ENCODE data around the gene SNTB2.
A peak's percentile ranks its signal among the peaks of the same experiment; 100 is the strongest.

SNTB2 gene

DNA sequence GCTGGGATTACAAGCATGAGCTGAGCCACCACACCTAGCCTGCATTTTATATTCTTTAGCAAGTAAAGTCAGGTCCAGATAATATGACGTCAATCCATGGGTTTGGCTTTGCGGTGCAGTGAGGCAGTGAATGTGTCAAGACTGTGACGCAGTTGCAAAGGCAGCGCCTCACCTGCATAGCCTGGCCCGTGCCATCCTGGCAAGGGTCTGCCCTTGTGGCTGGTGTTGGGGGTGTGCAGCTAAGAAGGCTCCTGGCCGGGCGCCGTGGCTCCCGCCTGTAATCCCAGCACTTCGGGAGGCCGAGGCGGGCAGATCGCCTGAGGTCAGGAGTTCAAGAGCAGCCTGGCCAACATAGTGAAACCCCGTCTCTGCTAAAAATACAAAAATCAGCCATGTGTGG lies 136.5 kb downstream of the SNTB2 start:
- Histone ChIP-seq H3K4me3 (ENCODE audit: low read length) (no peak overlapping the region), H3K36me3 (ENCODE audit: insufficient read depth, low read depth, low read length) (peaks cover 94% of the 10 kb centered on the region), H3K27me3 (ENCODE audit: insufficient read depth, low read length) (no peaks in the 10 kb centered on the region), H3K27ac (ENCODE audit: low read length) (no peak overlapping the region), H3K4me1 (ENCODE audit: insufficient read depth, low read length) (peaks cover 2% of the 10 kb centered on the region; the same call in 1 of the 2 replicates), H3K9ac (ENCODE audit: low read depth, low read length) (no peak overlapping the region), H3K9me3 (ENCODE audit: insufficient read depth, low read depth, low read length) (no peaks in the 10 kb centered on the region)

- H3K4me1 ChIP-seq (ENCODE audit: insufficient read depth, low read length) = peaks cover 6% of the 10 kb centered on the region; the same call in 1 of the 2 replicates
- no peaks in the 10 kb centered on the region for H3K27me3 ChIP-seq (ENCODE audit: insufficient read depth, low read length)
- no peak overlapping the region for H3K4me3 ChIP-seq (ENCODE audit: low read length)
- no peak overlapping the region for H3K27ac ChIP-seq (ENCODE audit: low read length)
- H3K36me3 ChIP-seq (ENCODE audit: insufficient read depth, low read depth, low read length) = peaks cover 94% of the 10 kb centered on the region
- H3K9ac ChIP-seq (ENCODE audit: low read depth, low read length) = no peak overlapping the region
- no peaks in the 10 kb centered on the region for H3K9me3 ChIP-seq (ENCODE audit: insufficient read depth, low read depth, low read length)
These were observed 137.1 kb downstream of the SNTB2 start for GRCh38 chr16:69324013-69324531.

GRCh38 chr16:69324585-69325253 lies 137.8 kb downstream of the SNTB2 start:
- Histone ChIP-seq H3K36me3 (ENCODE audit: insufficient read depth, low read depth, low read length) (peaks cover 87% of the 10 kb centered on the region), H3K4me3 (ENCODE audit: low read length) (no peak overlapping the region), H3K4me1 (ENCODE audit: insufficient read depth, low read length) (peaks cover 6% of the 10 kb centered on the region; the same call in 1 of the 2 replicates), H3K9me3 (ENCODE audit: insufficient read depth, low read depth, low read length) (no peaks in the 10 kb centered on the region), H3K9ac (ENCODE audit: low read depth, low read length) (no peak overlapping the region), H3K27me3 (ENCODE audit: insufficient read depth, low read length) (no peaks in the 10 kb centered on the region), H3K27ac (ENCODE audit: low read length) (no peak overlapping the region)

GRCh38 chr16:69325784-69326171 lies 138.8 kb downstream of the SNTB2 start:
- Histone ChIP-seq H3K9me3 (ENCODE audit: insufficient read depth, low read depth, low read length) (no peaks in the 10 kb centered on the region), H3K27me3 (ENCODE audit: insufficient read depth, low read length) (no peaks in the 10 kb centered on the region), H3K4me1 (ENCODE audit: insufficient read depth, low read length) (peaks cover 6% of the 10 kb centered on the region; the same call in 1 of the 2 replicates), H3K36me3 (ENCODE audit: insufficient read depth, low read depth, low read length) (peaks cover 77% of the 10 kb centered on the region), H3K4me3 (ENCODE audit: low read length) (no peak overlapping the region), H3K9ac (ENCODE audit: low read depth, low read length) (no peak overlapping the region), H3K27ac (ENCODE audit: low read length) (no peak overlapping the region)

- H3K4me3 ChIP-seq (ENCODE audit: low read length) = no peak overlapping the region
- peaks cover 71% of the 10 kb centered on the region for H3K36me3 ChIP-seq (ENCODE audit: insufficient read depth, low read depth, low read length)
- H3K27ac ChIP-seq (ENCODE audit: low read length) = no peak overlapping the region
- H3K4me1 ChIP-seq (ENCODE audit: insufficient read depth, low read length) = peaks cover 6% of the 10 kb centered on the region; the same call in 1 of the 2 replicates
- H3K27me3 ChIP-seq (ENCODE audit: insufficient read depth, low read length) = no peaks in the 10 kb centered on the region
- H3K9ac ChIP-seq (ENCODE audit: low read depth, low read length) = no peak overlapping the region
- H3K9me3 ChIP-seq (ENCODE audit: insufficient read depth, low read depth, low read length) = no peaks in the 10 kb centered on the region
These were observed 139.4 kb downstream of the SNTB2 start for GRCh38 chr16:69326172-69326873.

- Histone ChIP-seq H3K9ac (ENCODE audit: low read depth, low read length) (no peak overlapping the region), H3K9me3 (ENCODE audit: insufficient read depth, low read depth, low read length) (no peaks in the 10 kb centered on the region), H3K27me3 (ENCODE audit: insufficient read depth, low read length) (no peaks in the 10 kb centered on the region), H3K27ac (ENCODE audit: low read length) (no peak overlapping the region), H3K4me1 (ENCODE audit: insufficient read depth, low read length) (peaks cover 6% of the 10 kb centered on the region; the same call in 1 of the 2 replicates), H3K4me3 (ENCODE audit: low read length) (peak overlapping the region; percentile 75; the same call in 1 of the 2 replicates), H3K36me3 (ENCODE audit: insufficient read depth, low read depth, low read length) (peaks cover 68% of the 10 kb centered on the region)
These were observed 140.8 kb downstream of the SNTB2 start for GRCh38 chr16:69327585-69328310.

DNA sequence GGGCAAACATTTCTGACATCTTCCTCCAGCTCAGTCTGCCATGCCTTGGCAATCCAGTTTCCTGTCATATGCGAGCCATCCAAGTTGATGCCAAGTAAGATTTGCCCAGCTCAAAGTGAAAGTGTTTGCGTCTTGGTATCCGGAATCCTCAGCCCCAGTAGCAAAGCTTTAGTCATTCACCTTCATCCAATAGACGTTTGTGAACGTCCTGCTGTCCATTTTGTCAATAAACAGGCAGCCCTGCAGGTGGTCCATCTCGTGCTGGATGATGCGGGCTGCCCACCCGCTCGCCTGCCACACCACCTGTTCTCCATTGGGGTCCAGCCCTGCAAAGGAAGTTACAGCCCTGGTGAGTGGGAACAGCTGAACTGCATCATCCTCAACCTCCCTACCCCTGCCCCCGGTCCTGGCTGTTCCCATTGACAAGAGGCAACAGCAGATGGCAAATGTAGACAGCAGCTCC lies 141.9 kb downstream of the SNTB2 start:
- Histone ChIP-seq H3K36me3 (ENCODE audit: insufficient read depth, low read depth, low read length) (peaks cover 70% of the 10 kb centered on the region), H3K9ac (ENCODE audit: low read depth, low read length) (peak overlapping the region; percentile 76; the same call in 1 of the 2 replicates), H3K27ac (ENCODE audit: low read length) (no peak overlapping the region), H3K27me3 (ENCODE audit: insufficient read depth, low read length) (no peaks in the 10 kb centered on the region), H3K9me3 (ENCODE audit: insufficient read depth, low read depth, low read length) (no peaks in the 10 kb centered on the region), H3K4me3 (ENCODE audit: low read length) (peak overlapping the region; percentile 75), H3K4me1 (ENCODE audit: insufficient read depth, low read length) (peaks cover 6% of the 10 kb centered on the region; the same call in 1 of the 2 replicates)

- no peaks in the 10 kb centered on the region for H3K9me3 ChIP-seq (ENCODE audit: insufficient read depth, low read depth, low read length)
- peaks cover 70% of the 10 kb centered on the region for H3K36me3 ChIP-seq (ENCODE audit: insufficient read depth, low read depth, low read length)
- H3K4me3 ChIP-seq (ENCODE audit: low read length) = peak overlapping the region; percentile 75
- peak overlapping the region; percentile 76 for H3K9ac ChIP-seq (ENCODE audit: low read depth, low read length)
- H3K4me1 ChIP-seq (ENCODE audit: insufficient read depth, low read length) = peaks cover 6% of the 10 kb centered on the region; the same call in 1 of the 2 replicates
- H3K27me3 ChIP-seq (ENCODE audit: insufficient read depth, low read length) = no peaks in the 10 kb centered on the region
- H3K27ac ChIP-seq (ENCODE audit: low read length) = no peak overlapping the region
These were observed 142.7 kb downstream of the SNTB2 start for GRCh38 chr16:69329369-69330285.

- H3K9me3 ChIP-seq (ENCODE audit: insufficient read depth, low read depth, low read length) = no peaks in the 10 kb centered on the region
- H3K27ac ChIP-seq (ENCODE audit: low read length) = peak within 1 kb of the TSS; percentile 87
- peak within 1 kb of the TSS; percentile 90 for H3K9ac ChIP-seq (ENCODE audit: low read depth, low read length)
- peak within 1 kb of the TSS; percentile 75 for H3K4me3 ChIP-seq (ENCODE audit: low read length)
- no peaks in the 10 kb centered on the region for H3K27me3 ChIP-seq (ENCODE audit: insufficient read depth, low read length)
- peaks cover 6% of the 10 kb centered on the region; the same call in 1 of the 2 replicates for H3K4me1 ChIP-seq (ENCODE audit: insufficient read depth, low read length)
- H3K36me3 ChIP-seq (ENCODE audit: insufficient read depth, low read depth, low read length) = peaks cover 73% of the 10 kb centered on the region
These were observed 143.5 kb downstream of the SNTB2 start, which contains the start of gene PDF for GRCh38 chr16:69330286-69331109. TSS of gene PDF (minus strand) at chr16:69330588. CDS start at chr16:69330570, 18 bp downstream.

GRCh38 chr16:69334696-69335095 lies 147.7 kb downstream of the SNTB2 start:
- Histone ChIP-seq H3K27me3 (ENCODE audit: insufficient read depth, low read length) (no peaks in the 10 kb centered on the region), H3K4me3 (ENCODE audit: low read length) (no peak overlapping the region), H3K36me3 (ENCODE audit: insufficient read depth, low read depth, low read length) (peaks cover 51% of the 10 kb centered on the region), H3K27ac (ENCODE audit: low read length) (no peak overlapping the region), H3K4me1 (ENCODE audit: insufficient read depth, low read length) (no peaks in the 10 kb centered on the region), H3K9me3 (ENCODE audit: insufficient read depth, low read depth, low read length) (no peaks in the 10 kb centered on the region), H3K9ac (ENCODE audit: low read depth, low read length) (no peak overlapping the region)
